Measurements from ENCODE around the gene DNAH6.

The DNAH6 gene

GRCh38 chr2:84697895-84698294, 181.6 kb downstream of the DNAH6 start:
- DNase-seq = no peak

- DNase-seq = no peak
Measured at GRCh38 chr2:84700006-84700405, 183.7 kb downstream of the DNAH6 start.

- no peak for DNase-seq
Measured at GRCh38 chr2:84701880-84702279, 185.6 kb downstream of the DNAH6 start.

GRCh38 chr2:84702941-84703340, 186.6 kb downstream of the DNAH6 start:
- DNase-seq = no peak

- DNase-seq = no peak
Measured at GRCh38 chr2:84703831-84704230, 187.5 kb downstream of the DNAH6 start.

- DNase-seq = no peak
Measured at GRCh38 chr2:84704505-84705244, 188.4 kb downstream of the DNAH6 start.

- no peak for DNase-seq
Measured at GRCh38 chr2:84705858-84706257, 189.6 kb downstream of the DNAH6 start.

GRCh38 chr2:84708442-84708841, 192.1 kb downstream of the DNAH6 start:
- DNase-seq = no peak

GRCh38 chr2:84711651-84712050, 195.4 kb downstream of the DNAH6 start:
- DNase-seq = no peak

- no peak for DNase-seq
Measured at GRCh38 chr2:84713441-84713840, 197.1 kb downstream of the DNAH6 start.

- no peak for DNase-seq
Measured at GRCh38 chr2:84716564-84716963, 200.3 kb downstream of the DNAH6 start.

- DNase-seq = no peak
Measured at GRCh38 chr2:84717302-84717701, 201.0 kb downstream of the DNAH6 start.

GRCh38 chr2:84719434-84719833, 203.1 kb downstream of the DNAH6 start:
- DNase-seq = peak in 1 of 5 donors; percentile 4

GRCh38 chr2:84723831-84724230, 207.5 kb downstream of the DNAH6 start:
- DNase-seq = no peak

- DNase-seq = no peak
Measured at GRCh38 chr2:84725717-84726116, 209.4 kb downstream of the DNAH6 start.

GRCh38 chr2:84727315-84727714, 211.0 kb downstream of the DNAH6 start:
- DNase-seq = no peak

- no peak for DNase-seq
Measured at GRCh38 chr2:84729224-84729623, 212.9 kb downstream of the DNAH6 start.

- no peak for DNase-seq
Measured at GRCh38 chr2:84731185-84731584, 214.9 kb downstream of the DNAH6 start.

- DNase-seq = no peak
Measured at GRCh38 chr2:84732897-84733778, 216.8 kb downstream of the DNAH6 start.

- no peak for DNase-seq
Measured at GRCh38 chr2:84735389-84735788, 219.1 kb downstream of the DNAH6 start.

- peak in 4 of 5 donors; percentile 10 to 73 (median 15) for DNase-seq
Measured at GRCh38 chr2:84741182-84741822, 225.0 kb downstream of the DNAH6 start.

- no peak for DNase-seq
Measured at GRCh38 chr2:84748341-84748740, 232.0 kb downstream of the DNAH6 start.

GRCh38 chr2:84749442-84749841, 233.1 kb downstream of the DNAH6 start:
- no peak for DNase-seq

GRCh38 chr2:84755096-84755495, 238.8 kb downstream of the DNAH6 start:
- no peak for DNase-seq

All from T-helper 1 cell (primary cell).